ENCODE data around the gene BHLHE40.

- TF ChIP-seq MYC (IDR thresholded peaks at IDR 0.05; ENCODE audit: borderline replicate concordance, low read length) (no peak), KDM5A (IDR thresholded peaks at IDR 0.05) (no peak), POLR2A (IDR thresholded peaks at IDR 0.05; ENCODE audit: low read length) (peak; percentile 83), E2F6 (IDR thresholded peaks at IDR 0.05; ENCODE audit: borderline replicate concordance, low read depth) (peak; percentile 4; the same call in 1 of the 2 replicates)
Measured at GRCh38 chr3:4979428-4980228, at the start of gene BHLHE40.
